ENCODE data around the gene N4BP2. TPM values are rescaled to one million over a fixed set of nuclear protein-coding genes. Genes with fewer than 3 reads are reported as not detected.

Gene N4BP2
- total and polyA plus RNA-seq, 2 experiments from 2014 or later, result 11.2 to 28.8 TPM

- Histone ChIP-seq H3K4me3 (no peak overlapping the region), H3K4me2 (no peak overlapping the region)
- TF ChIP-seq EZH2phosphoT487 (IDR thresholded peaks at IDR 0.05; ENCODE audit: low read depth, severe bottlenecking, unreplicated experiment) (no peak), CTCF (IDR thresholded peaks at IDR 0.05; ENCODE audit: poor library complexity) (no peak), EZH2 (IDR thresholded peaks at IDR 0.05; ENCODE audit: borderline replicate concordance) (no peak)
Observed at GRCh38 chr4:40118861-40119260, 62.2 kb downstream of the N4BP2 start.

GRCh38 chr4:40119344-40119743 lies 62.7 kb downstream of the N4BP2 start:
- Histone ChIP-seq H3K27me3 (no peaks in the 10 kb centered on the region), H3K4me3 (no peak overlapping the region), H3K36me3 (replicated peaks; ENCODE audit: insufficient read depth, low read depth) (no peaks in the 10 kb centered on the region), H3K9me2 (replicated peaks; ENCODE audit: insufficient read depth) (no peaks in the 10 kb centered on the region), H3K9me3 (ENCODE audit: low read depth) (no peaks in the 10 kb centered on the region), H3K4me2 (no peak overlapping the region), H3K4me1 (ENCODE audit: insufficient read depth) (no peaks in the 10 kb centered on the region), H4K20me1 (ENCODE audit: insufficient read depth, poor library complexity, severe bottlenecking) (no peaks in the 10 kb centered on the region), H3K79me2 (no peaks in the 10 kb centered on the region), H3K27ac (no peak overlapping the region), H2AFZ (no peak overlapping the region)
- DNase-seq (ENCODE audit: low spot score), result no peak
- WGBS (ENCODE audit: low lambda C conversion rate, missing lambda C conversion rate), result 76% methylated on average over 3 of the region's 3 CpGs
- TF ChIP-seq EZH2phosphoT487 (IDR thresholded peaks at IDR 0.05; ENCODE audit: low read depth, severe bottlenecking, unreplicated experiment), result no peak
- no peak for TF ChIP-seq CTCF (IDR thresholded peaks at IDR 0.05; ENCODE audit: poor library complexity)
- TF ChIP-seq EZH2 (IDR thresholded peaks at IDR 0.05; ENCODE audit: borderline replicate concordance), result no peak

More at GRCh38 chr4:40118861-40119260, 62.2 kb downstream of the N4BP2 start:
- H2AFZ ChIP-seq, result no peak overlapping the region
- DNase-seq (ENCODE audit: low spot score), result no peak
- H3K79me2 ChIP-seq, result no peaks in the 10 kb centered on the region
- WGBS (ENCODE audit: low lambda C conversion rate, missing lambda C conversion rate), result 72% methylated on average over 1 of the region's 1 CpG
- H3K27me3 ChIP-seq, result no peaks in the 10 kb centered on the region
- H3K9me3 ChIP-seq (ENCODE audit: low read depth), result no peaks in the 10 kb centered on the region
- no peak overlapping the region for H3K27ac ChIP-seq
- no peaks in the 10 kb centered on the region for H3K9me2 ChIP-seq (replicated peaks; ENCODE audit: insufficient read depth)
- no peaks in the 10 kb centered on the region for H3K36me3 ChIP-seq (replicated peaks; ENCODE audit: insufficient read depth, low read depth)
- H3K4me1 ChIP-seq (ENCODE audit: insufficient read depth), result no peaks in the 10 kb centered on the region
- H4K20me1 ChIP-seq (ENCODE audit: insufficient read depth, poor library complexity, severe bottlenecking), result no peaks in the 10 kb centered on the region

GRCh38 chr4:40121515-40121914 lies 64.9 kb downstream of the N4BP2 start:
- Histone ChIP-seq H4K20me1 (ENCODE audit: insufficient read depth, poor library complexity, severe bottlenecking) (no peaks in the 10 kb centered on the region), H3K79me2 (no peaks in the 10 kb centered on the region), H3K27ac (no peak overlapping the region), H3K36me3 (replicated peaks; ENCODE audit: insufficient read depth, low read depth) (no peaks in the 10 kb centered on the region), H3K4me2 (no peak overlapping the region), H3K27me3 (no peaks in the 10 kb centered on the region), H3K9me2 (replicated peaks; ENCODE audit: insufficient read depth) (no peaks in the 10 kb centered on the region), H3K9me3 (ENCODE audit: low read depth) (no peaks in the 10 kb centered on the region), H3K4me3 (no peak overlapping the region), H2AFZ (no peak overlapping the region), H3K4me1 (ENCODE audit: insufficient read depth) (no peaks in the 10 kb centered on the region)
- 84% methylated on average over 4 of the region's 4 CpGs for WGBS (ENCODE audit: low lambda C conversion rate, missing lambda C conversion rate)
- no peak for DNase-seq (ENCODE audit: low spot score)
- TF ChIP-seq CTCF (IDR thresholded peaks at IDR 0.05; ENCODE audit: poor library complexity) (no peak), EZH2phosphoT487 (IDR thresholded peaks at IDR 0.05; ENCODE audit: low read depth, severe bottlenecking, unreplicated experiment) (no peak), EZH2 (IDR thresholded peaks at IDR 0.05; ENCODE audit: borderline replicate concordance) (no peak)

- H2AFZ ChIP-seq, result no peak overlapping the region
- H3K9me2 ChIP-seq (replicated peaks; ENCODE audit: insufficient read depth), result no peaks in the 10 kb centered on the region
- H3K4me3 ChIP-seq, result no peak overlapping the region
- no peaks in the 10 kb centered on the region for H4K20me1 ChIP-seq (ENCODE audit: insufficient read depth, poor library complexity, severe bottlenecking)
- H3K4me2 ChIP-seq, result no peak overlapping the region
- H3K79me2 ChIP-seq, result no peaks in the 10 kb centered on the region
- H3K4me1 ChIP-seq (ENCODE audit: insufficient read depth), result no peaks in the 10 kb centered on the region
- H3K36me3 ChIP-seq (replicated peaks; ENCODE audit: insufficient read depth, low read depth), result no peaks in the 10 kb centered on the region
- no peak for DNase-seq (ENCODE audit: low spot score)
- no peaks in the 10 kb centered on the region for H3K9me3 ChIP-seq (ENCODE audit: low read depth)
- H3K27me3 ChIP-seq, result no peaks in the 10 kb centered on the region
- WGBS (ENCODE audit: low lambda C conversion rate, missing lambda C conversion rate), result 98% methylated on average over 1 of the region's 1 CpG
- no peak overlapping the region for H3K27ac ChIP-seq
- TF ChIP-seq EZH2phosphoT487 (IDR thresholded peaks at IDR 0.05; ENCODE audit: low read depth, severe bottlenecking, unreplicated experiment) (no peak), CTCF (IDR thresholded peaks at IDR 0.05; ENCODE audit: poor library complexity) (no peak), EZH2 (IDR thresholded peaks at IDR 0.05; ENCODE audit: borderline replicate concordance) (no peak)
Observed at GRCh38 chr4:40122941-40123340, 66.3 kb downstream of the N4BP2 start.

Data from hepatocyte (in vitro differentiated cells).